GM06990 (cell line): Measurements from ENCODE around the gene ATP2B2.
A peak's percentile ranks its signal among the peaks of the same experiment; 100 is the strongest.

ENCODE experiments used
- DNase-seq: peaks from one replicate; pipeline ENCODE4 v3.0.0-alpha.2; 2011; ENCODE audit not compliant: insufficient read length; ENCODE audit errors: extremely low read depth
- H3K27me3 ChIP-seq: replicated peaks from 2 replicates; pipeline ENCODE4 v1.6.0; 2011; ENCODE audit warnings: low read length; ENCODE audit not compliant: control insufficient read depth, insufficient read depth
- H3K36me3 ChIP-seq: 2 replicates; pipeline ENCODE4 v1.5.1; 2011; ENCODE audit warnings: low read length; ENCODE audit not compliant: control insufficient read depth, insufficient read depth
- H3K4me3 ChIP-seq: replicated peaks from 2 replicates; pipeline ENCODE4 v1.5.1; 2011; ENCODE audit warnings: low read depth, mild to moderate bottlenecking, control low read depth, low read length
- CTCF ChIP-seq: IDR thresholded peaks from 2 replicates; pipeline ENCODE4 v1.5.1; 2011; ENCODE audit warnings: low read length, control low read depth, mild to moderate bottlenecking, inconsistent platforms; ENCODE audit not compliant: insufficient read depth, poor library complexity, severe bottlenecking

The ATP2B2 gene

GRCh38 chr3:10459954-10460754 lies 45.2 kb downstream of the ATP2B2 start:
- no peak overlapping the region for H3K4me3 ChIP-seq
- TF ChIP-seq CTCF: no peak
- DNase-seq: peak; percentile 26
- no peaks in the 10 kb centered on the region for H3K36me3 ChIP-seq
- H3K27me3 ChIP-seq: no peaks in the 10 kb centered on the region; the same call in 1 of the 2 replicates

GRCh38 chr3:10457560-10457959 lies 47.8 kb downstream of the ATP2B2 start:
- Histone ChIP-seq H3K4me3 (no peak overlapping the region), H3K36me3 (no peaks in the 10 kb centered on the region), H3K27me3 (no peaks in the 10 kb centered on the region; the same call in 1 of the 2 replicates)
- DNase-seq: no peak
- TF ChIP-seq CTCF: no peak

DNA sequence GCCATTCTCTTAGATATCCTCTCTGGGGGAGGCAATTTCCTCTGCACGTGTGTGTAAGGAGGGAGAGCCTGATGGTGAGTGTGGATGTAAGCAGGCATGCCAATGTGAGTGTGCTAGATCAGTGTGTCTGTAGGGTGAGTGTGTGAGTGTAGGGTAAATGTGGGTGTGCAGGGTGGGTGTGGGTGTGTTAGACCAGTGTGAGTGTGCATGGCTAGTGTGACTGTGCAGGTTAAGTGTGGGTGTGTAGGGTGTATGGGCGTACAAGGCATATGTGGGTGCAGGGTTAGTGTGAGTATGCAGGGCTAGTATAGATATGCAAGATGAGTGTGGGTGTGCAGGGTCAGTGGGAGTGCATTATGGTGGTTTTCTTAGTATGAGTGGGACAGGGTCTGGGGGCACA lies 48.4 kb downstream of the ATP2B2 start:
- no peak overlapping the region for H3K4me3 ChIP-seq
- DNase-seq: no peak
- TF ChIP-seq CTCF: no peak
- no peaks in the 10 kb centered on the region for H3K36me3 ChIP-seq
- no peaks in the 10 kb centered on the region; the same call in 1 of the 2 replicates for H3K27me3 ChIP-seq

GRCh38 chr3:10455545-10455914 lies 49.9 kb downstream of the ATP2B2 start:
- Histone ChIP-seq H3K4me3 (no peak overlapping the region), H3K36me3 (no peaks in the 10 kb centered on the region), H3K27me3 (no peaks in the 10 kb centered on the region)
- no peak for TF ChIP-seq CTCF
- no peak for DNase-seq

- no peak for DNase-seq
- H3K4me3 ChIP-seq: no peak overlapping the region
- TF ChIP-seq CTCF: no peak
- H3K36me3 ChIP-seq: no peaks in the 10 kb centered on the region
- H3K27me3 ChIP-seq: no peaks in the 10 kb centered on the region
Observed at GRCh38 chr3:10454907-10455544, 50.4 kb downstream of the ATP2B2 start.
